Upper lobe of left lung (tissue), 6 donors: ENCODE measurements around the gene EFR3B. TPM values are rescaled to one million over a fixed set of nuclear protein-coding genes. Genes with fewer than 3 reads are reported as not detected.
"Not testable (repeated sequence)": the region's sequence is repeated elsewhere in the genome, so short reads cannot be mapped to it uniquely, and the experiment has no call there.

ENCODE experiments used
- ATAC-seq, 2 donors: fragments of 200-7000 bp; cut with Tn5 transposase; one replicate each; pipeline ENCODE4 v1.9.1; 2022; ENCODE audit warnings: mild to moderate bottlenecking in 2 of 2, moderate library complexity in 2 of 2; ENCODE audit not compliant: low FRiP score in 2 of 2
- DNase-seq, 2 donors: peaks; one replicate each; pipeline ENCODE4 v3.0.0-alpha.2; 2019 to 2020
- H3K27ac ChIP-seq, 4 donors: fragments of 200-600 bp; sonication (generic); one replicate each; pipeline ENCODE4 v1.5.1; 2016 to 2019
- H3K27me3 ChIP-seq, 4 donors: fragments of 200-600 bp; sonication (generic); one replicate each; pipeline ENCODE4 v1.5.1; 2017 to 2019
- H3K36me3 ChIP-seq, 4 donors: fragments of 200-600 bp; sonication (generic); one replicate each; pipeline ENCODE4 v1.5.1; 2016 to 2019
- H3K4me1 ChIP-seq, 4 donors: fragments of 200-600 bp; sonication (generic); one replicate each; pipeline ENCODE4 v1.5.1; 2018 to 2019
- H3K4me3 ChIP-seq, 4 donors: fragments of 200-600 bp; sonication (generic); one replicate each; pipeline ENCODE4 v1.5.1; 2017 to 2019; ENCODE audit warnings: mild to moderate bottlenecking in 2 of 4, moderate library complexity in 1 of 4
- H3K9me3 ChIP-seq, 4 donors: fragments of 200-600 bp; sonication (generic); one replicate each; pipeline ENCODE4 v1.5.1; 2018 to 2019
- EP300 ChIP-seq, 4 donors: sonication (generic); formaldehyde crosslinking; IDR thresholded peaks; one replicate each; pipeline ENCODE4 v1.5.1; 2017; ENCODE audit warnings: antibody characterized with exemption in 4 of 4, control low read depth in 2 of 4
- POLR2A ChIP-seq, 4 donors: fragments of 450-650 bp; IDR thresholded peaks; one replicate each; pipeline ENCODE4 v1.5.1; 2016 to 2017; ENCODE audit warnings: antibody characterized with exemption in 4 of 4, mild to moderate bottlenecking in 2 of 4
- POLR2AphosphoS5 ChIP-seq, 2 donors: sonication (generic); formaldehyde crosslinking; IDR thresholded peaks; one replicate each; pipeline ENCODE4 v1.5.1; 2017; ENCODE audit warnings: antibody characterized with exemption in 2 of 2
- WGBS, 2 donors: methylation state at CpG; one replicate each; pipeline ENCODE4 v1.1.5; 2017 to 2018; 5-methylcytosine and 5-hydroxymethylcytosine counted together
- total RNA-seq, 6 donors: library from RNA; depleted of rRNA in 4 of 6; stranded (reverse); fragments of >200 nt in 4 of 6; gene quantifications; one replicate each; pipeline versions ENCODE4 v1.1.0 to v1.2.1, GENCODE V29; 2016 to 2021
- TF ChIP-seq, protein P1 (sequence below), 6 experiments: fragments of 450-650 bp in 4 of 6; fragments of 200-600 bp in 2 of 6; sonication (generic) in 2 of 6; IDR thresholded peaks; one replicate each; pipeline ENCODE4 v1.5.1; 2016 to 2019; ENCODE audit warnings: antibody characterized with exemption in 6 of 6
- donor health status: DM: no; HTN: no; CAD: no; lungs with moderate emphysema.
- donor health status: DM: no; HTN: yes; CAD: no; lungs with severe emphysema.

EFR3B gene
- total RNA-seq, 6 donors from 2014 or later, result 5.1 to 15.2 (median 9.5) TPM

DNA sequence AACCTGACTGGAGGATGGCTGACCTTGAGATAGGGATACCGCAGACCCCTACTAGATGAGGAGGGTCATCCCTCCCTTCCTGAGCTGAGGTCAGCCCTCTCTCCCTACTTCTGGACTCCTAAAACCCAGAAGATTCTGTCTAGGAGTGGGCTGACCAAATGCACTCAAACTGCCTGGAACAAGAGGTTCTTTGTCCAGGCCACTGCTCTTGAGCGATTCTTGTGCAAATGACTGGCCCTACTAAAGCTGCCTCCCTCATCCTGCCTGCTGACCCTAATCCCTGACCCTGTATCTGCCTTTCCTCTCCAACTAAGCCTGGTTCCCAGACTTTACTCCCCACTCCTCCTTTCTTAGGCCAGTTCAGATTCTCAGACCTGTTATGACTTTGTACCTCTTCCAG is 56.2 kb downstream of the EFR3B start:
- Histone ChIP-seq H3K36me3 (no peaks in the 10 kb centered on the region), H3K27ac (no peak overlapping the region)

DNA sequence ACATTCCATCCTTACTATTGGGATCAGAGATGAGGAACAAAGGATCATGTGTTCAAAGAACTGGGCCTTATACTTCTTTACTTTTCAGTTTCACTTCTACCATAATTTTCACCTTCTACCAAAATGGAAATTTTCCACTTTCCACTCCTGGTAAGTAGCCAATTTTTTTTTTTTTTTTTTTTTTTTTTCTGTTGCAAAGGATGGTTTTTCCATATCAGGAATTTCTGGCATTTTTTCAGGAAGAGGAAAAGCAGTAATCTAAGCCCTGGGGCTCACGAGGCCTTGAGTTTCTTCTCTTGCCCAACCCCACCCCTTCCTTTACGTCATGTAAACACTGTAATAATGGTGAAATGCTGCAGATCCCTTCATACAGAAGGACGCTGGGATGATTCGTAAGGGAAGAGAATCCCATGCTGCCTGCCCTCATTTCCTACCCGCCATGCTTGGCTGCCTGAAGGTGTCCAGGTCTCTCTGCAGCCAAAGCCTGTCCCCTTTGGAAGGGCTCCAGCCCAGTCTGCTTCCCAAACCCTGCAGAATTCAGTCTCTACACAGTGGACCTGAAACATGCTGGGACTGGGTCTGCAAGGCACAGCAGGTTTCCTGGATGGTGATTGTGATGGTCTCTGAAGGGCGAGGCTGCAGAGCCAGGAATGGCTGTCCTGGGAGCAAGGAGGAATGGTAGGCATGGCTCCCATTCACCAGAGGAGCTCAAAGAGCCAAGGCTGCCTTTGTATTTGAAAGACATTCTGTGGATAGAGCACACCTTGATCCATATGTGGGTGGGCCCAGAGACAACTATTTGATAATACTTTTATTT is 57.0 kb downstream of the EFR3B start:
- Histone ChIP-seq H3K4me1 (peaks cover 0 to 5% (median 0%) of the 10 kb centered on the region in 4 donors), H3K36me3 (no peaks in the 10 kb centered on the region), H3K4me3 (no peak overlapping the region), H3K27me3 (no peaks in the 10 kb centered on the region), H3K9me3 (no peaks in the 10 kb centered on the region), H3K27ac (peak overlapping the region in 2 of 4 donors; percentile 5 to 7)
- TF ChIP-seq EP300 (IDR thresholded peaks at IDR 0.05) (no peak), POLR2A (IDR thresholded peaks at IDR 0.05) (no peak), POLR2AphosphoS5 (IDR thresholded peaks at IDR 0.05) (no peak)
- TF ChIP-seq, protein P1, sequence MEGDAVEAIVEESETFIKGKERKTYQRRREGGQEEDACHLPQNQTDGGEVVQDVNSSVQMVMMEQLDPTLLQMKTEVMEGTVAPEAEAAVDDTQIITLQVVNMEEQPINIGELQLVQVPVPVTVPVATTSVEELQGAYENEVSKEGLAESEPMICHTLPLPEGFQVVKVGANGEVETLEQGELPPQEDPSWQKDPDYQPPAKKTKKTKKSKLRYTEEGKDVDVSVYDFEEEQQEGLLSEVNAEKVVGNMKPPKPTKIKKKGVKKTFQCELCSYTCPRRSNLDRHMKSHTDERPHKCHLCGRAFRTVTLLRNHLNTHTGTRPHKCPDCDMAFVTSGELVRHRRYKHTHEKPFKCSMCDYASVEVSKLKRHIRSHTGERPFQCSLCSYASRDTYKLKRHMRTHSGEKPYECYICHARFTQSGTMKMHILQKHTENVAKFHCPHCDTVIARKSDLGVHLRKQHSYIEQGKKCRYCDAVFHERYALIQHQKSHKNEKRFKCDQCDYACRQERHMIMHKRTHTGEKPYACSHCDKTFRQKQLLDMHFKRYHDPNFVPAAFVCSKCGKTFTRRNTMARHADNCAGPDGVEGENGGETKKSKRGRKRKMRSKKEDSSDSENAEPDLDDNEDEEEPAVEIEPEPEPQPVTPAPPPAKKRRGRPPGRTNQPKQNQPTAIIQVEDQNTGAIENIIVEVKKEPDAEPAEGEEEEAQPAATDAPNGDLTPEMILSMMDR (IDR thresholded peaks at IDR 0.05), result no peak
- DNase-seq (no peak), ATAC-seq (peak in 1 of 2 donors; percentile 76)
- WGBS, 2 donors, result 39 to 41% methylated on average over 5 to 6 of the region's 6 CpGs

More for the DNA sequence above, 56.2 kb downstream of the EFR3B start:
- no peak overlapping the region for H3K4me3 ChIP-seq
- no peaks in the 10 kb centered on the region for H3K9me3 ChIP-seq
- TF ChIP-seq POLR2AphosphoS5 (IDR thresholded peaks at IDR 0.05) (no peak), POLR2A (IDR thresholded peaks at IDR 0.05) (no peak), EP300 (IDR thresholded peaks at IDR 0.05) (no peak)
- TF ChIP-seq, protein P1 (IDR thresholded peaks at IDR 0.05), result no peak
- 85% methylated on average over 2 of the region's 2 CpGs for WGBS, 2 donors
- no peak for ATAC-seq
- H3K4me1 ChIP-seq, result peaks cover 0 to 5% (median 0%) of the 10 kb centered on the region in 4 donors
- no peak for DNase-seq
- no peaks in the 10 kb centered on the region for H3K27me3 ChIP-seq

- 80 to 89% methylated on average over 7 of the region's 7 CpGs for WGBS, 2 donors
- DNase-seq, result not testable (repeated sequence)
Measured at GRCh38 chr2:25102352-25102751, 60.5 kb downstream of the EFR3B start.

GRCh38 chr2:25103287-25103871 is 61.5 kb downstream of the EFR3B start:
- 83 to 93% methylated on average over 8 to 12 of the region's 16 CpGs for WGBS, 2 donors
- no peak overlapping the region for H3K4me3 ChIP-seq
- TF ChIP-seq POLR2AphosphoS5 (IDR thresholded peaks at IDR 0.05) (no peak), EP300 (IDR thresholded peaks at IDR 0.05) (no peak), POLR2A (IDR thresholded peaks at IDR 0.05) (no peak)
- TF ChIP-seq, protein P1 (IDR thresholded peaks at IDR 0.05), result no peak
- H3K4me1 ChIP-seq, result peaks cover 0 to 5% (median 0%) of the 10 kb centered on the region in 4 donors
- peak in 1 of 2 donors; percentile 61 for DNase-seq
- H3K27ac ChIP-seq, result no peak overlapping the region
- no peaks in the 10 kb centered on the region for H3K27me3 ChIP-seq
- no peaks in the 10 kb centered on the region for H3K9me3 ChIP-seq
- no peaks in the 10 kb centered on the region for H3K36me3 ChIP-seq
- peak in 1 of 2 donors; percentile 78 for ATAC-seq

More at GRCh38 chr2:25102352-25102751, 60.5 kb downstream of the EFR3B start:
- H3K9me3 ChIP-seq, H3K4me3 ChIP-seq, H3K27me3 ChIP-seq, H3K4me1 ChIP-seq, H3K27ac ChIP-seq, H3K36me3 ChIP-seq, ATAC-seq: not testable (repeated sequence)

DNA sequence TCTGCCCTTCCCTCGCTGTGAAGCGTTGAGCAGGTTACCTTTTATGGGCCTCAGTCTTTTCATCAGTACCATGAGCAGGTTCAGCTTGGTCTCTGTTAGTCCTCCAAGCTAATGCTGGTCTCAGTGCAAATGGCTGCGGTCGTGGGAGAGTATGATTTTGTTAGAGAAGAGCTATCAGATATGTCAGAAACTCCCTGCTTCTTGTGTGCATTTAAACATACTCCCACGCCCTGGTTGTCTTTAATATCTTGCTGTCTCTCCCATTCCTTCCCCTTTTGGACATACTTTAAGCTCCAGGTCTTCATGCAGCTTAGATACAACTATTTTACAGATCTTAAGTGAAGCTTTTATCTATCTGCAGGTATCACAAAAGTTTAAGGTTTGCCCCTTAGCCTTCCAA is 62.9 kb downstream of the EFR3B start:
- DNase-seq (no peak), ATAC-seq (no peak)
- H3K9me3 ChIP-seq, result no peaks in the 10 kb centered on the region
- 92 to 94% methylated on average over 5 of the region's 5 CpGs for WGBS, 2 donors
- no peak overlapping the region for H3K27ac ChIP-seq
- TF ChIP-seq EP300 (IDR thresholded peaks at IDR 0.05), result no peak
- TF ChIP-seq POLR2A (IDR thresholded peaks at IDR 0.05), result no peak
- no peak for TF ChIP-seq POLR2AphosphoS5 (IDR thresholded peaks at IDR 0.05)
- TF ChIP-seq, protein P1 (IDR thresholded peaks at IDR 0.05), result no peak
- no peaks in the 10 kb centered on the region for H3K27me3 ChIP-seq
- H3K4me1 ChIP-seq, result no peaks in the 10 kb centered on the region
- no peak overlapping the region for H3K4me3 ChIP-seq
- no peaks in the 10 kb centered on the region for H3K36me3 ChIP-seq
